GM18499 (cell line): ENCODE results near the gene TLR3.
"Not testable (repeated sequence)": the region's sequence is repeated elsewhere in the genome, so short reads cannot be mapped to it uniquely, and the experiment has no call there.

Experiments used
- ATAC-seq: cut with Tn5 transposase; IDR thresholded peaks from one replicate; pipeline ENCODE4 v1.9.1; 2021; ENCODE audit warnings: moderate number of reproducible peaks; ENCODE audit not compliant: insufficient read depth, unreplicated experiment

Gene TLR3

GRCh38 chr4:186040316-186040715, 28.6 kb upstream of the TLR3 start:
- no peak for ATAC-seq

GRCh38 chr4:186047501-186047900, 21.5 kb upstream of the TLR3 start:
- ATAC-seq: not testable (repeated sequence)

GRCh38 chr4:186050135-186050534, 18.8 kb upstream of the TLR3 start:
- ATAC-seq: not testable (repeated sequence)

GRCh38 chr4:186051096-186051495, 17.9 kb upstream of the TLR3 start:
- ATAC-seq: no peak

GRCh38 chr4:186058253-186058979, 10.5 kb upstream of the TLR3 start:
- peak; percentile 100 for ATAC-seq

- no peak for ATAC-seq
Observed at GRCh38 chr4:186058980-186059316, 10.0 kb upstream of the TLR3 start.

- ATAC-seq: no peak
Observed at GRCh38 chr4:186061921-186062320, 7.0 kb upstream of the TLR3 start.

- no peak for ATAC-seq
Observed at GRCh38 chr4:186067757-186068385, 1.1 kb upstream of the TLR3 start.

GRCh38 chr4:186069729-186070128, 773 bp downstream of the TLR3 start:
- ATAC-seq: no peak

GRCh38 chr4:186072516-186072915, 3.6 kb downstream of the TLR3 start:
- no peak for ATAC-seq

GRCh38 chr4:186074189-186074588, 5.2 kb downstream of the TLR3 start:
- ATAC-seq: no peak

GRCh38 chr4:186078981-186079638, 10.2 kb downstream of the TLR3 start:
- ATAC-seq: no peak

GRCh38 chr4:186079694-186080093, 10.7 kb downstream of the TLR3 start:
- no peak for ATAC-seq

GRCh38 chr4:186081202-186081807, 12.3 kb downstream of the TLR3 start:
- no peak for ATAC-seq

GRCh38 chr4:186082221-186082620, 13.3 kb downstream of the TLR3 start:
- ATAC-seq: no peak

- no peak for ATAC-seq
Observed at GRCh38 chr4:186088523-186088922, 19.6 kb downstream of the TLR3 start.

GRCh38 chr4:186092296-186092695, 23.3 kb downstream of the TLR3 start:
- ATAC-seq: no peak

- ATAC-seq: no peak
Observed at GRCh38 chr4:186095406-186095805, 26.4 kb downstream of the TLR3 start.

- no peak for ATAC-seq
Observed at GRCh38 chr4:186096681-186097165, 27.8 kb downstream of the TLR3 start.

GRCh38 chr4:186097386-186097785, 28.4 kb downstream of the TLR3 start:
- no peak for ATAC-seq

- ATAC-seq: no peak
Observed at GRCh38 chr4:186102931-186103330, 34.0 kb downstream of the TLR3 start.
